RWPE2 (cell line): ENCODE data around the gene COPZ1.

ENCODE experiments used
- ATAC-seq: fragments of 200-7000 bp; cut with Tn5 transposase; 3 replicates; pipeline ENCODE4 v1.9.1; 2021; ENCODE audit warnings: low read depth
- DNase-seq: peaks from one replicate; pipeline ENCODE4 v3.0.0-alpha.2; 2020; ENCODE audit warnings: low spot score
- H3K27ac ChIP-seq: fragments of 450-650 bp; 2 replicates; pipeline ENCODE4 v1.5.1; 2017; ENCODE audit warnings: mild to moderate bottlenecking; ENCODE audit not compliant: poor library complexity, severe bottlenecking
- H3K27me3 ChIP-seq: fragments of 250-450 bp; sonication (Bioruptor Pico); 2 replicates; pipeline ENCODE4 v1.5.1; 2021; ENCODE audit warnings: mild to moderate bottlenecking, moderate library complexity; ENCODE audit not compliant: insufficient read depth, poor library complexity, severe bottlenecking
- H3K36me3 ChIP-seq: fragments of 250-450 bp; sonication (Bioruptor Pico); 2 replicates; pipeline ENCODE4 v1.5.1; 2020; ENCODE audit warnings: low read depth, mild to moderate bottlenecking, moderate library complexity
- H3K4me1 ChIP-seq: fragments of 250-450 bp; sonication (Bioruptor Pico); 2 replicates; pipeline ENCODE4 v1.5.1; 2021; ENCODE audit warnings: mild to moderate bottlenecking, moderate library complexity; ENCODE audit not compliant: insufficient read depth, poor library complexity, severe bottlenecking
- H3K4me3 ChIP-seq: fragments of 250-450 bp; sonication (Bioruptor Pico); 2 replicates; pipeline ENCODE4 v1.5.1; 2021; ENCODE audit warnings: mild to moderate bottlenecking, moderate library complexity; ENCODE audit not compliant: severe bottlenecking
- H3K9me3 ChIP-seq: fragments of 250-450 bp; sonication (Bioruptor Pico); 2 replicates; pipeline ENCODE4 v1.5.1; 2021; ENCODE audit warnings: mild to moderate bottlenecking, moderate library complexity; ENCODE audit not compliant: severe bottlenecking
- TF ChIP-seq, protein P1 (sequence below): fragments of 450-650 bp; IDR thresholded peaks from one replicate; pipeline ENCODE4 v1.5.1; 2017; ENCODE audit warnings: mild to moderate bottlenecking, moderate library complexity; ENCODE audit not compliant: poor library complexity, severe bottlenecking

COPZ1 gene

GRCh38 chr12:54385251-54385914 lies 60.5 kb downstream of the COPZ1 start:
- Histone ChIP-seq H3K27me3 (no peaks in the 10 kb centered on the region), H3K27ac (no peak overlapping the region), H3K4me1 (peaks cover 39% of the 10 kb centered on the region), H3K4me3 (no peak overlapping the region), H3K36me3 (peaks cover 34% of the 10 kb centered on the region), H3K9me3 (no peaks in the 10 kb centered on the region)
- TF ChIP-seq, protein P1, sequence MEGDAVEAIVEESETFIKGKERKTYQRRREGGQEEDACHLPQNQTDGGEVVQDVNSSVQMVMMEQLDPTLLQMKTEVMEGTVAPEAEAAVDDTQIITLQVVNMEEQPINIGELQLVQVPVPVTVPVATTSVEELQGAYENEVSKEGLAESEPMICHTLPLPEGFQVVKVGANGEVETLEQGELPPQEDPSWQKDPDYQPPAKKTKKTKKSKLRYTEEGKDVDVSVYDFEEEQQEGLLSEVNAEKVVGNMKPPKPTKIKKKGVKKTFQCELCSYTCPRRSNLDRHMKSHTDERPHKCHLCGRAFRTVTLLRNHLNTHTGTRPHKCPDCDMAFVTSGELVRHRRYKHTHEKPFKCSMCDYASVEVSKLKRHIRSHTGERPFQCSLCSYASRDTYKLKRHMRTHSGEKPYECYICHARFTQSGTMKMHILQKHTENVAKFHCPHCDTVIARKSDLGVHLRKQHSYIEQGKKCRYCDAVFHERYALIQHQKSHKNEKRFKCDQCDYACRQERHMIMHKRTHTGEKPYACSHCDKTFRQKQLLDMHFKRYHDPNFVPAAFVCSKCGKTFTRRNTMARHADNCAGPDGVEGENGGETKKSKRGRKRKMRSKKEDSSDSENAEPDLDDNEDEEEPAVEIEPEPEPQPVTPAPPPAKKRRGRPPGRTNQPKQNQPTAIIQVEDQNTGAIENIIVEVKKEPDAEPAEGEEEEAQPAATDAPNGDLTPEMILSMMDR = no peak
- ATAC-seq (no peak), DNase-seq (no peak)

GRCh38 chr12:54386403-54387113 lies 61.6 kb downstream of the COPZ1 start:
- ATAC-seq (no peak), DNase-seq (no peak)
- Histone ChIP-seq H3K27me3 (no peaks in the 10 kb centered on the region), H3K36me3 (peaks cover 26% of the 10 kb centered on the region), H3K4me3 (no peak overlapping the region), H3K27ac (no peak overlapping the region), H3K4me1 (peaks cover 39% of the 10 kb centered on the region), H3K9me3 (no peaks in the 10 kb centered on the region)
- TF ChIP-seq, protein P1 = no peak

GRCh38 chr12:54387114-54387467 lies 62.2 kb downstream of the COPZ1 start:
- no peaks in the 10 kb centered on the region for H3K9me3 ChIP-seq
- H3K36me3 ChIP-seq = peaks cover 20% of the 10 kb centered on the region
- TF ChIP-seq, protein P1 = no peak
- peaks cover 39% of the 10 kb centered on the region for H3K4me1 ChIP-seq
- ATAC-seq (no peak), DNase-seq (no peak)
- no peak overlapping the region for H3K4me3 ChIP-seq
- no peaks in the 10 kb centered on the region for H3K27me3 ChIP-seq
- H3K27ac ChIP-seq = peak overlapping the region; percentile 67

DNA sequence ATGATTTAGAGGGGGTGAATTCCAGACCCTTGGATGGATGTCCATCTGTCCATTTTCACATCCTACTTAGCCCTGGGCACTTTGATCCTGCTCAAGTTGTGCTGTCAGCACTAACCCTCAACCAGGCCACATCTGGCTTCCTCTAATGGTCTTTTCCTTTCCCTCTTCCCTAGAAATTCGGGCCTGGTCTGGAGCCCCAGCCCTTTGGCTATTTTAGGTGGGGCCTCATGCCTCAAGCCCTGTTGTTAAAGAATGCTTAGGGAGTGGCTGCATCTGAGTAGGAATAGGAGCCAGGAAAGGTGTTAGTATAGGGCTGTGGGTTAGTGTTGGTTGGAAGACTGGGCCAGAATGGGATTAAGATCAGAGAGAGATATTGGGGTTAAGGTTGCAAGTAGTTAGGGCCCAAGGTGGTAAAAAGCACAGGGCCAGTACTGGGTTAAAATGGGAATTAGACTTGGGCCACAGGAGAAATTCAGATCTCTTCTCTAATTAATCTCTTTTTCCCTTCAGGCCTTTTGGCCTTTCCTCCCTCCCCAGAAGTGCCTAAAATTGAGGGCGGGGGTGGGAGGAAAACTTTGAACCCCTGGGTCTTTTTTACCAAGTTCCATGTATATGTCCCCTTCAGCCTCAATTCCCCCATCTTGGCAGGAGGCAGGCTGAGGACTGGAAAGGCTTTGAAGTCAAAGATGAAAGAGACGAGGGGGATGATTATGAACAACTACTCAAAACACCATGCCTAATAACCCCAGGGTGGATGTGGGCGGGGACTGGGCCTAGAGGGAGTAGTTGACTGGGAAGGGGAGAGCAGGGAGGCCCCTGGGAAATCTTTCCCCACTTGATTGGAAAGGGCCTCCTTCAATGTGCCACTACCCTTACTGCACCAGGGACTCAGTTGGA lies 63.6 kb downstream of the COPZ1 start:
- DNase-seq (no peak), ATAC-seq (no peak)
- H3K4me1 ChIP-seq = peaks cover 30% of the 10 kb centered on the region
- H3K9me3 ChIP-seq = no peaks in the 10 kb centered on the region
- TF ChIP-seq, protein P1 = no peak
- no peaks in the 10 kb centered on the region for H3K27me3 ChIP-seq
- peaks cover 9% of the 10 kb centered on the region; the same call in 1 of the 2 replicates for H3K36me3 ChIP-seq
- peak overlapping the region; percentile 67 for H3K27ac ChIP-seq
- H3K4me3 ChIP-seq = no peak overlapping the region
